Activated CD4-positive, alpha-beta T cell treated with anti-CD3 and anti-CD28 coated beads for 36 hours (primary cell): ENCODE data around the gene ENOX1. TPM values are rescaled to one million over a fixed set of nuclear protein-coding genes. Genes with fewer than 3 reads are reported as not detected.

Source experiments
- ATAC-seq: fragments of 200-7000 bp; cut with Tn5 transposase; one replicate; pipeline ENCODE4 v1.10.0; 2021; ENCODE audit warnings: mild to moderate bottlenecking, moderate library complexity
- CTCF ChIA-PET: fragments of 350-600 bp; sonication (Branson Sonifier 250); formaldehyde crosslinking; loops from one replicate; lab custom pipeline; 2021; ENCODE audit warnings: antibody characterized with exemption; lab: Charles Lee
- POLR2A ChIA-PET: fragments of 350-600 bp; sonication (Branson Sonifier 250); formaldehyde crosslinking; loops from one replicate; lab custom pipeline; 2021; ENCODE audit warnings: antibody characterized with exemption, inconsistent platforms; lab: Charles Lee
- DNase-seq: peaks from one replicate; pipeline ENCODE4 v3.0.0-alpha.2; 2020
- H3K27ac Mint-ChIP-seq: one replicate; pipeline ENCODE4 v1.8.0; 2021; ENCODE audit warnings: mixed read lengths
- H3K27me3 Mint-ChIP-seq: one replicate; pipeline ENCODE4 v1.8.0; 2021; ENCODE audit warnings: mixed read lengths
- H3K36me3 Mint-ChIP-seq: one replicate; pipeline ENCODE4 v1.8.0; 2021; ENCODE audit warnings: low read depth, mixed read lengths
- H3K4me1 Mint-ChIP-seq: one replicate; pipeline ENCODE4 v1.8.0; 2021; ENCODE audit warnings: mixed read lengths
- H3K4me3 Mint-ChIP-seq: one replicate; pipeline ENCODE4 v1.8.0; 2021; ENCODE audit warnings: mild to moderate bottlenecking, moderate library complexity, mixed read lengths
- H3K9me3 Mint-ChIP-seq: one replicate; pipeline ENCODE4 v1.8.0; 2021; ENCODE audit warnings: low read depth, mixed read lengths
- intact Hi-C, 2 experiments: fragments of 100-400 bp; cut with DNase I in 1 of 2; cut with micrococcal nuclease in 1 of 2; formaldehyde crosslinking; loops; one replicate each; pipeline versions ENCODE4 v1.14.2 to v1.15.1; 2022 to 2024; cut with DNase I, micrococcal nuclease
- total RNA-seq, 2 experiments: library from RNA; stranded (reverse); gene quantifications; one replicate each; pipeline ENCODE4 v1.2.3, GENCODE V29; 2021

Gene ENOX1
- total RNA-seq, 2 experiments from 2014 or later, result 0.28 to 0.48 TPM

DNA sequence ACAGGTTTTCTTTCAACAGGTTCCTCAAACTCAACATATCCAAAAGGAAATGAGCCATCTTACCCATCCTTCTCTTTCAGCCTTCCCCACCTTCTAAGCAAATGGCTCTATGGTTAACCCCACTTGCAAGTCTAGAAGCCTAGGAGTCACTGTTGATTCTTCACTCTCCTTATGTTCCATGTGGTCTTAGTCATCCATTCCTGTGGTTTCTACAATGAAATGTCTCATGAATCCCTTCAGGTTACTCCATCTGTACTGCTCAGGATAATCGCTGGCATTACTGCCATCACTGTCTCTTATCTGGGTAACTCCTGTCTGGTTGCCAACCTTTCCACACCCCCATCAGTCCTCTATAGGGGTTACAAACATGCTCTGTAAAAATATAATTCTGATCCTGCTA lies 381.3 kb downstream of the ENOX1 start:
- ATAC-seq (no peak), DNase-seq (no peak)
- no peaks in the 10 kb centered on the region for H3K4me1 Mint-ChIP-seq
- H3K9me3 Mint-ChIP-seq, result no peaks in the 10 kb centered on the region
- H3K27me3 Mint-ChIP-seq, result peaks cover 13% of the 10 kb centered on the region
- CTCF ChIA-PET, result no interaction called here
- no peak overlapping the region for H3K27ac Mint-ChIP-seq
- intact Hi-C loops, result no loop called here
- H3K36me3 Mint-ChIP-seq, result no peaks in the 10 kb centered on the region
- H3K4me3 Mint-ChIP-seq, result no peak overlapping the region
- POLR2A ChIA-PET, result no interaction called here

DNA sequence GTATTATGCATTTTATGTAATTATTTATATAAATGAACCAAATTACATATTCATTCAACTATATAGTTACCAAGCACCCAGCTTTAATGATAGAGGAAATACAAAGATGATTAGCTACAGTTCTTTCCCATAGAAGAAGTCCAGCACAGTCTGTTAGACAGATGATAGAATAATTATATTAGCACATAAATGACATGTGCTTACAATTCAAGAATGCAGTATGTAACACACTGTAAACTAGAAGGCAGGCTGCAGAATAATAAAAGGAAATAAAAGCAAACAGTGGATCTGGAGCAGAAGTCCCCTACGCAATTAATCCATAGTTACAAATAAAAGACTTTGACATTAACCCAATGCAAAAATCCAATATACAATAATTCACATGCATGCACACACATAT lies 384.4 kb downstream of the ENOX1 start:
- Mint-ChIP-seq H3K9me3 (no peaks in the 10 kb centered on the region), H3K27ac (no peak overlapping the region), H3K4me3 (no peak overlapping the region), H3K36me3 (no peaks in the 10 kb centered on the region), H3K4me1 (no peaks in the 10 kb centered on the region), H3K27me3 (peaks cover 15% of the 10 kb centered on the region)
- intact Hi-C loops, result no loop called here
- ATAC-seq, result no peak
- ChIA-PET POLR2A (no interaction called here), CTCF (interaction anchor here (1.0 kb wide), 1 partner anchor 9 kb away, joined by 3 read pairs; no protein-coding TSS in a partner anchor)
- DNase-seq, result no peak

DNA sequence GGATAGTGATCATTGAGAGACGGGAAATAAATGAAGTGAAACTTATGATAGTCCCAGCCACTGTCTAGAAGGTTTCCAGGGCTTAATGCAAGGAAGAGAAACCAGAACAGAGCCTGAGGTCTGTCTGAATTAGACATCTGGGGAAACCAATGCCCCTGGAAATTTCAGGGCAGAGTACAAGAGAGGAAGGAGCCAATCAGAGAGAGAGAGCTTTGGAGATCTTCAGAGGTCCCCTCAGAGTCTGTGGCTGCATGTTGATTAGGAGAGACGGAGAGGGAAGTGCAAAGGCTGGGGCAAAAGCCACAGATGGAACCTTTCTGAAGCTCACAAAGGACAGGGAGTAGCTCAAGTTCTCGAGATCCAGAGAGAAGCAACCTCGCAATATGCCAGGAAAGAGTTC lies 385.4 kb downstream of the ENOX1 start:
- Mint-ChIP-seq H3K27ac (no peak overlapping the region), H3K27me3 (peaks cover 15% of the 10 kb centered on the region), H3K36me3 (no peaks in the 10 kb centered on the region), H3K4me3 (no peak overlapping the region), H3K4me1 (no peaks in the 10 kb centered on the region), H3K9me3 (no peaks in the 10 kb centered on the region)
- CTCF ChIA-PET, result no interaction called here
- intact Hi-C loops, result no loop called here
- ATAC-seq, result no peak
- POLR2A ChIA-PET, result no interaction called here
- no peak for DNase-seq

DNA sequence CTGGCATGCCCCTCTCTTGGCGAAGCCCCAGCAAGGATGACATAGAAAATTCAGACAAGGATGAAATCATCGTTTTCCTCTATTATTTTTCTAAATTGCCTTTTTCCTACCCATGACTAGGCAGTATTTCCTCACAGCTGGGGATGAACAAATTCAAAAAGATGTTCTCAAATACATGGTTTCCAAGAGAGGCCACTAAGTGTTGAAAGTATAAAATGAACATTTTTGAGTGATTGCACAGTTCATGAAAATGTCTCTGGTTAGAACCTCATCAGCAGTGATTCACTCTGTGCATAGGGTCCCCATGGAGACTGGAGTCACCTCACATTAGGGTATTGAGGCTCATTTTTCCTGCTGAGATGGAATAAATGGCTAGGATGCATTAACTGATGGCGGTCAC lies 389.7 kb downstream of the ENOX1 start:
- Mint-ChIP-seq H3K4me1 (no peaks in the 10 kb centered on the region), H3K9me3 (no peaks in the 10 kb centered on the region), H3K36me3 (no peaks in the 10 kb centered on the region), H3K27me3 (peaks cover 12% of the 10 kb centered on the region), H3K27ac (no peak overlapping the region), H3K4me3 (no peak overlapping the region)
- DNase-seq, result no peak
- POLR2A ChIA-PET, result no interaction called here
- intact Hi-C loops, result no loop called here
- CTCF ChIA-PET, result interaction anchor here (0.7 to 1.1 kb wide), 2 partner anchors 28 to 271 kb away, joined by 3 read pairs; no protein-coding TSS in a partner anchor
- no peak for ATAC-seq

DNA sequence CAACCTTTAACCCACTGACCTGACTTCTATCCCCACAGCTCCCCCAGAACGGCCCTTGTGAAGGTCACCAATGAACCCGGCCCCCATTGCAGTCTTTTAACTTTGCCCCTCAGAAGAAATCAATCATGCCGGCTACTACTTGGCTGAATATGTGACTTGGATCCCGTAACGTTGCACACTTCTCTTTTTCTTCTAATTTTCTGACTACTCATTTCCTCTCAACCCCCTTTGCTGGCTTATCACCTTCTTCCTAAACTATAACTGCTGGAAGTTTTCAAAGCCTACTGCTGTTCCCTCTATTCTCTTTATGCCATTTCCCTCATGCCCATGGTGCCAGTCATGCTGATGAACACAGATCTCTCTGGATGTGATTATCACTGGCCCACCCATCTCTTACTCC lies 395.7 kb downstream of the ENOX1 start:
- Mint-ChIP-seq H3K27ac (no peak overlapping the region), H3K9me3 (no peaks in the 10 kb centered on the region), H3K4me1 (no peaks in the 10 kb centered on the region), H3K4me3 (no peak overlapping the region), H3K27me3 (peaks cover 3% of the 10 kb centered on the region), H3K36me3 (no peaks in the 10 kb centered on the region)
- POLR2A ChIA-PET, result no interaction called here
- intact Hi-C loops, result no loop called here
- no peak for DNase-seq
- CTCF ChIA-PET, result interaction anchor here (0.9 kb wide), 1 partner anchor 10 kb away, joined by 4 read pairs; no protein-coding TSS in a partner anchor
- no peak for ATAC-seq

DNA sequence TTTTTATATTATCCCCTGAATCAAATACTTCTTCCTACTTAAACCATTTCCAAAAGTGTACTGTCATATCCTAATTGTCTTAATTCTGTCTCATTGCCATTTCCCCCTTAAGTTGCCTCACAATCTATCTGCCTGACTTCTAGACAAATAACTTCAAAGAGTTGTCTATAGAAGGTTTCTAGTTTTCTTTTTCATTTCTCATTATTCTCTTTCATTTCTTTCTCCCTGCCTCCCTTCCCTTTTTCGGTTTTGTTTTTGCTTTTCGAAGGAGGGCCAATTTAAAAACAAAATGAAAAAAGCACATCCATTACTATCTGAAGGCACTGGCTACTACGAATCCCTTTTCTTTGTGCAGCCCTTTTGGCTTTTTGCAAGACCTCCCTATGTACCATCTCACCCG lies 396.2 kb downstream of the ENOX1 start:
- DNase-seq, result no peak

DNA sequence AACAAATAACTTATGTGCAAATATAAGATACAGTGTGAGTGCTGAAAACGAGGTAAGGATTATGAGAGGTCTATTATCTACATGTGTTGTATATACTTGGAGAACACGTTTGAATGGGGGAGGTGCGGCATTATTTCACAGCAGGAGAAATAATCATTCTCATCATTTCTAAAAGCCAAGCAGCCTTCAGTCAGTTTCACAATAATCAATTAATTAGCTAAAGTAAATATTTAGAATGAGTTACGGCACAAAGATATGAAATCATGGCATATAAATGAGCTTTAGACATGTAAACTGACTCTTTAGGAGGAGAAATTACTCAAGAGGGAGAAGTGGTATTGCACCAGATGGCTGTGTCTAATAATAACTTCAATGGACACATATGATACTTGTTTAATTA lies 396.8 kb downstream of the ENOX1 start:
- intact Hi-C loops, result no loop called here
- peaks cover 3% of the 10 kb centered on the region for H3K27me3 Mint-ChIP-seq
- ChIA-PET CTCF (no interaction called here), POLR2A (no interaction called here)
- no peaks in the 10 kb centered on the region for H3K36me3 Mint-ChIP-seq
- no peak for DNase-seq
- no peak for ATAC-seq
- H3K27ac Mint-ChIP-seq, result no peak overlapping the region
- no peaks in the 10 kb centered on the region for H3K9me3 Mint-ChIP-seq
- H3K4me1 Mint-ChIP-seq, result no peaks in the 10 kb centered on the region
- H3K4me3 Mint-ChIP-seq, result no peak overlapping the region

More for the DNA sequence above, 396.2 kb downstream of the ENOX1 start:
- peaks cover 3% of the 10 kb centered on the region for H3K27me3 Mint-ChIP-seq
- CTCF ChIA-PET, result no interaction called here
- intact Hi-C loops, result no loop called here
- H3K4me3 Mint-ChIP-seq, result no peak overlapping the region
- H3K4me1 Mint-ChIP-seq, result no peaks in the 10 kb centered on the region
- no peak overlapping the region for H3K27ac Mint-ChIP-seq
- no peaks in the 10 kb centered on the region for H3K36me3 Mint-ChIP-seq
- POLR2A ChIA-PET, result no interaction called here
- no peaks in the 10 kb centered on the region for H3K9me3 Mint-ChIP-seq
- no peak for ATAC-seq

DNA sequence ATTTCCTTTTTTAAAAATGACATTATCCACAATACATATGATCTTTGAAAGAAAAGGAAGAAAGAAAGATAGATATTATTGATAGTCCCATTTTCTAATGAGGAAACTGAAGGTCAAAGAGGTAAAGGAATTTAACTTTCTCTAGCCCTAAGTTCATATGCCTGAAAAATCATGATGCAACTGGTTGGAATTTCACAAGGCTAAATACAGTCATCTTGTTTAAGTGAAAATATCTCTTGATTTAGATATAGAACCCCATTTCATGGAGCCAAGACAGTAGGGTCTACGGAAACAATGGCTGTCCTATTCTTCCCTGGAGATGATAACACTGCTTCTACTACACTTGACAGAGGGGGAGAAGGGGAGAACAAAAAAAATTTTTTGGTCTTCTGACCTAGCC lies 397.2 kb downstream of the ENOX1 start:
- intact Hi-C loops, result no loop called here
- H3K4me1 Mint-ChIP-seq, result no peaks in the 10 kb centered on the region
- no peak overlapping the region for H3K27ac Mint-ChIP-seq
- DNase-seq (no peak), ATAC-seq (no peak)
- H3K36me3 Mint-ChIP-seq, result no peaks in the 10 kb centered on the region
- ChIA-PET POLR2A (no interaction called here), CTCF (no interaction called here)
- H3K9me3 Mint-ChIP-seq, result no peaks in the 10 kb centered on the region
- peaks cover 3% of the 10 kb centered on the region for H3K27me3 Mint-ChIP-seq
- no peak overlapping the region for H3K4me3 Mint-ChIP-seq

DNA sequence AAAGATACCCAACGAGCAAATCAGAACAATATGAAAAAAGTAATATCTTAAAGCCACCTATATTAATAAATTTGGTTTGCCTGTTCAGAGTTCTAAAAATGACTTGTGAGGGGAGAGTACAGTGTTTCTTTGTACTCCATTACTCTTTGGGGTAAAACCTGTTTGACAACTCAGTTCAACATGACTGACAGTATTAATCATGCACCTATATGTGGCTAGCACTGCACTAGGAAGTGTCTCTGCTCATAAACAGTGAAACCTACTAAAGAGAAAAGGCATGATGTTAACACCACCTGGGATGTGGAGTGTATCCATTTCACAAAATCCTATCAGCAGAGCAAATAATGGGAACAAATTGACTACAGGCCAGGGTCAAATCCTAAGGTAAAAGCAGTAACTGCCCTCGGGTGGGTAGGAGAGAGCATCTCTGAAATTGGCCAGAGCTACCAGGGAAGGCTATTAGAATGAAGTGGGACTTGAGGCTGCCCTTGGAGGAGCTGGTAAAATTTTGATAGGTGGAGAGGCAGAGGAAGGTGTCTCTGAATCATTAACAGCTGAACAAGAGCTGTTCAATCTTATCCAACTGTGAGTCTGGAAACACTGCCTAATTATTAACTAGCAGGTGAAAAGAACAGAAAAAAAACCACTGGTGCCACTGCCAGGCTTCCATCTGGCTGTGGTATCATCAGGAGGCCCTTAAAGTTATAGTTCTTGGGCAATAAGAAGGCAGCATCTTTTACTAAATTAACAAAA lies 398.3 kb downstream of the ENOX1 start:
- Mint-ChIP-seq H3K27me3 (peaks cover 3% of the 10 kb centered on the region), H3K4me1 (no peaks in the 10 kb centered on the region), H3K27ac (no peak overlapping the region)

DNA sequence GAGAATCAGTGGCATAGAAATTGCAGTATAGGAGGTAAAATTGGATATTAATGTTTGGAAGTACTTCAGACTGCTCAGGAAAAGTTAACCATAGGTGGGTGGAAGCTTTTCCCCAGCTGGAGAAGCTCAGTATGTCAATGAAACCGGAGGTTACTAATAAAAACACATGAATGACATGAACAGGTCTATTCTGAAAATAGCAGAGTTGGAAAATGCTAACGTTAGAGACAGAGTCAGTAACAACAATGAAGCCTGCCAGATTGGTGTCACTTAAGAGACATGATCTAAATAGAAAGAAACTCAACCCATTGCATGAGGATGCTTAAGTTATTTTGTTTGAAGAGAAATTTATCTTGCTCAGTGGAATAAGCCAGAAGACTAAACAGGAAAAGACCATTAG lies 398.9 kb downstream of the ENOX1 start:
- ChIA-PET CTCF (no interaction called here), POLR2A (no interaction called here)
- Mint-ChIP-seq H3K4me3 (no peak overlapping the region), H3K27ac (no peak overlapping the region), H3K4me1 (no peaks in the 10 kb centered on the region), H3K36me3 (no peaks in the 10 kb centered on the region), H3K9me3 (no peaks in the 10 kb centered on the region), H3K27me3 (peaks cover 3% of the 10 kb centered on the region)
- intact Hi-C loops, result no loop called here
- DNase-seq (no peak), ATAC-seq (no peak)

More for the DNA sequence above, 398.3 kb downstream of the ENOX1 start:
- POLR2A ChIA-PET, result no interaction called here
- H3K9me3 Mint-ChIP-seq, result no peaks in the 10 kb centered on the region
- intact Hi-C loops, result no loop called here
- DNase-seq (no peak), ATAC-seq (no peak)
- CTCF ChIA-PET, result interaction anchor here (0.9 kb wide), 1 partner anchor 217 kb away, joined by 3 read pairs; no protein-coding TSS in a partner anchor
- no peaks in the 10 kb centered on the region for H3K36me3 Mint-ChIP-seq
- no peak overlapping the region for H3K4me3 Mint-ChIP-seq

DNA sequence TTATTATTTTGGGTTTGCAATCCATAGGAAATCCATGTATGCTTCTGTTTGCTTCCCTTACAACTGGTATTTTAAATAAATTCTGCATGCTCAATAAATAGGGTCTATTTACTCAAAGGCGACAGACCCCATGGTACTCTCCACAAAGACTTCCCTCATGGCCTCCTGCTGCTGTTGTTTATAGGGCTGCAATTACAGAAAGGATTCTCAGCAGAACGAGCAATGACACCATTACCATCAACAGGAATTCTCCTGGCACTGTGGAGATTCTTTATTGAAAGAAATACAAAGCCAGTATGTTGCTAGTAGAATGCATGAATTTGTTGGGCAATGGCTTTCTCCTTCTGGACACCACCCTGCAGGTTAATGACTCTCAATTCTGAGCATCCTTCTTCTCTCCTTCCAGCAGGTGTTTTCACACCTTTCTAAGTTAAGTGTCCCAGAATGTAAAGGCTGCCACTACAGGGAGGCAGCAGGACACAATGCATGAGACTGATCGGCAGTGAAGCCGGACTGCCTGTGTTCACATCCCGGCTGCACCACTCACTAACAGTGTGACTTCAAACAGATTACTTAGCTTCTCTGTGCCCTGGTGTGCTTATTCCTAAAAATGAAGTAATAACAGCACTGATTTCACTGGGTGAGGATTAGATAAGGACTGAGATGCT lies 403.1 kb downstream of the ENOX1 start:
- intact Hi-C loops, result no loop called here
- POLR2A ChIA-PET, result no interaction called here
- Mint-ChIP-seq H3K4me1 (no peaks in the 10 kb centered on the region), H3K27me3 (peaks cover 14% of the 10 kb centered on the region), H3K36me3 (no peaks in the 10 kb centered on the region), H3K27ac (no peak overlapping the region), H3K9me3 (peaks cover 4% of the 10 kb centered on the region), H3K4me3 (no peak overlapping the region)
- ATAC-seq (no peak), DNase-seq (no peak)
- CTCF ChIA-PET, result interaction anchor here (1.2 kb wide), 1 partner anchor 28 kb away, joined by 3 read pairs; no protein-coding TSS in a partner anchor

DNA sequence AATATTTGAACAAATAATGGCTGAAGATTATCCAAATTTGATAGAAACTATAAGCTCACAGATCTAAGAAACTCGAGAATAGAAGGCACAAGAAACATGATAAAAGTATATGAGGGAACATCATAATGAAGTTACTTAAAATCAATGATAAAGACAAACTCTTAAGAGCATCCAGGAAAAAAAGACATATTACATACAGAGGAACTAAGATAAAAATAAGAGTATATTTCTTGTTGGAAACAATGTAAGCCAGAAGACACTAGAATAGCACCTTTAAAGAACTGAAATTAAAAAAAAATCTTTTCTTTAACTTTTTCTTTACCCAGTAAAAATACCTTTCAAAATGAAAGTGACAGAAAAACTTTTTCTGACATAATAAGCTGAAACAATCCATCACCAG lies 407.0 kb downstream of the ENOX1 start:
- no peak overlapping the region for H3K4me3 Mint-ChIP-seq
- no peak overlapping the region for H3K27ac Mint-ChIP-seq
- POLR2A ChIA-PET, result no interaction called here
- ATAC-seq, result no peak
- H3K9me3 Mint-ChIP-seq, result peaks cover 4% of the 10 kb centered on the region
- peaks cover 20% of the 10 kb centered on the region for H3K27me3 Mint-ChIP-seq
- no peaks in the 10 kb centered on the region for H3K4me1 Mint-ChIP-seq
- CTCF ChIA-PET, result no interaction called here
- no peak for DNase-seq
- no peaks in the 10 kb centered on the region for H3K36me3 Mint-ChIP-seq
- intact Hi-C loops, result no loop called here
